HG02571 (cell line): ENCODE measurements around the gene CAMK2D.

ENCODE experiments used
- ATAC-seq: cut with Tn5 transposase; IDR thresholded peaks from one replicate; pipeline ENCODE4 v1.9.1; 2021; ENCODE audit warnings: mild to moderate bottlenecking, moderate library complexity; ENCODE audit not compliant: unreplicated experiment

The CAMK2D gene

DNA sequence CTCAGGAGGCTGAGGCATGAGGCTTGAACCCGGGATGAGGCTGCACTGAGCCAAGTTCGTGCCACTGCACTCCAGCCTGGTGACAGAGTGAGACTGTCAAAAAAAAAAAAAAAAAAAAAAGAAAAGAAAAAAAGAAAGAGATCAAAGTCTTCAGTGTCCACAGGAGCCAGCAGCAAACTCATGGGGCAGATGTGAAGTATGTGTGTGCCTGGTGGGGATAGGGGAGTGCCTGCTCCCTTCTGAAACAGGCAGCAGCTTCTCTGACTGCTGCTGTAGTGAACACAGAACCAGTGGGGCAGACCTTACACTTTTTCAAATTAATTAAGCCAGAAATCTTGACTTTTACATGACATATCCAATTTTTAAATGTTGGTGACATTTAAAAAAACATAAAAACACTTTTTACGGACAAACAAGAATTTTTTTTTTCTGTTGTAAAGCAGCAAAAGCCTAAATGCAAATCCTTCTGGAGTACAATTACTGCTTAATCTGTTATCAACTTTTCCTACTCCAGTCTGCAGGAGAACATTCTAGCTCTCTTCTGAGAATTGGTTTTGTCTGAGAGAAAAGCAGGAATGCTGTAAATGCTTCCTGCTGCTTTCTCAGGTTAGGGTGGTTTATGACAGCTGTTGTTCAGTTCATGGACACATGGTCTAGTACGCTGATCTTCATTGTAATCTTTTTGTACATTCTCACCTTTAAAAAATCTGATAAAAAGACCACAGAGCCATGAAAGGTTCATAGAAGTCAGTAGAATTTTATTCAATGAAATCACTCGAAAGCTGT, 311.1 kb downstream of the CAMK2D start:
- no peak for ATAC-seq

DNA sequence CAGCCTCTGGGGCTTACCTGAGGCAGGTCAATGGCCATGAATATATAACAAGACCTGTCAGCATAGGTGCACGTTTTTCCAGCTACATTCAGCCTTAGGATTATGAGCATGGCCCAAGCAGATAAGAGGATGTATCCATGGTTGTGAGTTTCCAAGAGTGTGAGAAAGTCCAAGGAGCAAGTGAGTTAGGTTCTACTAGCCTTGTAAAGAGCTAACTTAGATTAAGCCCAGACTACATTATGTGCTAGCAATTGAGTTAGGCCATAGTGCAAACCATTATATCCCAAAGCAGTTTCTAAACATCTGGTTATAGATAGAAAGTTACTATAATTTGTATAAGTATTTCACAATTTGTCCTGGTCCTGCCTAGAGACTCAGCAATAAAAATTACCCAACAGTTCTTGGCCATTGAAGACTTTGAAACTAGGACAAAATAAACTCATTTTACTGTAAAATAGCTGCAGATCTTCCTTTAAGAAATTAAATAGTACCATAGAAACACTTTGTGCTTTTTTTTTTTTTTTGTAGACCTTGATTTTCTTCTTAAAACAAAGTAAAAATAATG, 312.0 kb downstream of the CAMK2D start:
- no peak for ATAC-seq

GRCh38 chr4:113447769-113448168, 313.8 kb downstream of the CAMK2D start:
- ATAC-seq, result no peak

DNA sequence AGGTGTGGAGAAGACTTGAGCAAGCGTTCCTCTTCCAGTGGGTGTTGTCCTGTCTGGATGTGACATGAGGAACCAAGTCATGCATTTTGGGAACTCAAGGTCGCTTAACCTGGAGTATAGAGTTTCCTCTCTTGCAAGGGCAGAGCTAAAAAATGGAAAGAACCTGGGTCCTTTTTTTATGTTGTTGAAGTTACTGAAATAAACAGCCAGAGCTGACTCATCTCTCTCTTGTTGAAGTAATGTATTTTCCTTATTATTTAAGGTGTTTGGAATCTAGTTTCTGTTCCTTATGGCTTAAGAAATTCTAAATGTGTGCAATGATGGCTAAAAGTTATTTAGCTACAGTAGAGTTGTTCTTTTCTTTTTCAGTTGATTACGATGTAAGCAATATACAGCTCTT, 314.5 kb downstream of the CAMK2D start:
- no peak for ATAC-seq

DNA sequence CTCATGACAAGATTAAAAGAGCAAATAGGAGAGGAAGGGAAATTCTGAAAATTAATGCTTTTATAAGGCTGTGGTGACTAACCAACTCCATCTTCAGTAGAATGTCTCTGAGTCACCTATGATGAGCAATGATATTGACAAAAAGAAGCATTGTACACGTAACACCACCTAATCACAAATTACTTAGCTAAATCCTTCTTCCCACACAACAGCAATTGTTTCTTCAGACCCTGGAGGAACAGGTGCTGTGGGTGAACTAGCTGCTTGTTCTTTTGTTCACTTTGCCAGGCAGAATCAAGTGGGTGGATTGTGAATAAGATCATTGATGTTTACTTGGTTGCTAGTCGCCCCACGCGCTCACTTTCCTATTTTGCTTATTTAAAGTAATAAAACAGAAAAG, 315.5 kb downstream of the CAMK2D start:
- ATAC-seq, result no peak

DNA sequence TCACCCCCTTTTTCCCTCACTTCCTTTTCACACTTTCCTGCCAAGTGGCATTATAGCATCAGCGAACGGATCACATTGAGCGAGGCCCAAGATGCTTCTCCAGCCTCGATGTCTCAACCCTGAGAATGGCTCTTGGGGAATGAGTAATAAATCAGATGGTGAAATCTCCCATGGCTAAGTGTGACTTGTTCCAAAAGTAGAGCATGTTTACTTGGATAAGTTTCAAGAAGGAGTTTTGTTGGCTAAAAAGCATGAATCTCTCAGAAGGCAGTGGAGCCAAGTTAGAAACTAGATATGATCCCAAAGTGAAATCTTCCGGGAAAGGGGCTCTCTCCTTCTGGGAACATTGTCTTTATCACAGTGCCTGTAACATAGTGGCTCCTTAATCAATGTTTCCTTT, 316.3 kb downstream of the CAMK2D start:
- no peak for ATAC-seq

- ATAC-seq, result no peak
These were observed 317.2 kb downstream of the CAMK2D start for GRCh38 chr4:113444386-113444785.

DNA sequence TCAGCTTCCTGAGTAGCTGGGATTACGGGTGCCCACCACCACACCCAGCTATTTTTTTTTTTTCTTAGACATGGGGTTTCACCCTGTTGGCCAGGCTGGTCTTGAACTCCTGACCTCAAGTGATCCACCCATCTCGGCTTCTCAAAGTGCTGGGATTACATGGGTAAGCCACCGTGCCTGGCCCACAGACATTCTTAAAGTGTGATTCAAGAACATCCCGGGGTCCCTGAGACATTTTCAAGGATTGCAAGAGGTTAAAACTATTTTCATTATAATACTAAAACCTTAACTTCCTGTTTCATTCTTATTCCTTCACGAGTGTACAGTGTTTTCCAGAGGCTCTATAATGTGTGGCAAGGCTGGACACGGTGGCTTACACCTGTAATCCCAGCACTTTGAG, 318.7 kb downstream of the CAMK2D start:
- ATAC-seq, result no peak

- ATAC-seq, result no peak
These were observed 321.2 kb downstream of the CAMK2D start for GRCh38 chr4:113440371-113440770.

DNA sequence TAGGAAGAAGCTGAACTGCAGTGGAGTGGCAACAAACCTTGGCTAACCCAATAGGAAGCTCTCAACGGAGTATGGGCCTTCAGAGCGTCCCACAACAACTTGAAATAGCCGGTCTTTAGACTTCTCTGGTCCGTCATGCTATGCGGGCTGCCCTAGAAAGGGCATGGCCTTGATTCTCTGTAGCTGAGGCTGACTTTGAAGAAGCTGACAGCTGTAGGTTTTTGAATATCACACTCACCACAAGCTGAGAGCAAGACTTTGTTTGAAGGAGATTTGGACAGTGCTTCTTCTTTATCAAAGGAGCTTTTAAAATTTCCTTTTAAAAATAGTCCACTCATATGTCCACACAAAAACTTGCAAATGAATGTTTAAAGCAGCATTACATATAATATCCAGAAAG, 322.9 kb downstream of the CAMK2D start:
- ATAC-seq, result no peak

- ATAC-seq, result no peak
These were observed 324.4 kb downstream of the CAMK2D start for GRCh38 chr4:113437129-113437528.

DNA sequence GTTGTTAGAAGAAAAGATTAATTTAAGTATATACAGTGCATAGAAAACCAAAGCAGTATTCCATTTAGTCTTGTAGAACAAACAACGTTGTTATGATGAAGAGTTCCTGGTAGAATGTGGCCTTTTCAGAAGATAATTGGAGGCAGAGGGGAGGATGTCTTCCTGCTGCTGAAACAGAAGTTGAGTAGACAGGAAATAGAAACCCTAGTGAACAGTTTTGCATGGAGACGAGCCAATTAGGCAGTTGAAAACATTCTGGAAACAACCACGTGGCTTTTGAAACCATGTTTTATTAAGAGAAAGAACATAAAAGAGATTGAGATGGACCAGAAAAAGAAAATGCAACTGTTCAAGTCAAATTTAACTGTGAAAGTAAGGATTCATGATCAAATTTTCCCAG, 325.2 kb downstream of the CAMK2D start:
- ATAC-seq, result no peak

DNA sequence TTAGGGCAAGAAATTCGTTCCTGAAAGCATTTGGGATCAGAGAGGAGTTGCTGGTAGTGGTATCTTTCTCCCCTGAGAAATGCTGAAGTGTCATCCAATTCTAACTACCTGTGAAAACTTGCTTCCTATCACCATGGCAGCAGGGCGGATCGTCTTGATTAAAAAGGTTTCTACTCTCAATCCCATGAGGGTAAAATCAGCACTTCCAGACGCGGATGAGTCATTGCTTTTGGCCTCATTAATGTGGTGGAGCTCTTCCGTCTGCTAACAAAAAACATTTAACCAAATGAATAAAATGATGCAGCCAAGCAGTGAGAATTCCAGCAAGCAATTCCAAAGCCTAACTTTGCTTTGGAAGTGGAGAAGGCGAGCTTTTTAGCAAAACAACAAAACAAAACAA, 325.6 kb downstream of the CAMK2D start:
- ATAC-seq, result no peak

DNA sequence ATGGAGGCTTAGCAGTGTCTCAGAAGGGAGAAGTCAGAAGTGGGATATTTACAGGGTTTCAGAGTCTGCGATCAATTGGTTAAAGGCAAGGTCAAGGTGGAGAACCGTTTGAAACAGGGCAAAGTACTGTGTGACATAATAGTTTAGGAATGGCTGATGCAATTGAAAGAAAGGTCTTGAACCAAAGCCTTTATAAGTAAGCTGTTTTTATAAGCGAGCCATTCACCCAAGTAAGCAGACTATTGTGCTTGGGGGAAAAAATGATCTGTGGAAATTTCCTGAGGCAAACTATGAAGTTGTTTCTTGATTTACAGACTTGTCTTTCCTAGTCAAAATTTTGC, 327.3 kb downstream of the CAMK2D start:
- ATAC-seq, result no peak

- ATAC-seq, result no peak
These were observed 327.8 kb downstream of the CAMK2D start for GRCh38 chr4:113433536-113434246.

DNA sequence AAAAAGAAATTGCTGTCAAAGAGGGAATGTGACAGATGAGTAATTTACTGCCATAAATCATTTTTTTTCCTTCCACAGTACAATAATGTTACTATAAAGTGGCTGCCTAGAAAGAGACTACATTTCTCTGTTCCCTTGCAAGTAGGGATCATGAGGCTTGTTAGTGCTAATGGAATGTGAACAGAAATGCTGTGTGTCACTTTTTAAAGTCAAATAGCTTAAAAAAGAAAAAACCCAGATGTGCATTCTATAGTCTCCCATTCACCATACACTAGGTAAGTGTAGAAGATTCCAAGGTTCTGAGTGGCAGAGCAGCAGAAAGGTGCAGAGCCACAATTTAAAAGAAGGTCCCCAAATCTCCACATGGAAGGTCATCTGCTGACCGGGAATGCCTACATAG, 328.4 kb downstream of the CAMK2D start:
- ATAC-seq, result no peak

DNA sequence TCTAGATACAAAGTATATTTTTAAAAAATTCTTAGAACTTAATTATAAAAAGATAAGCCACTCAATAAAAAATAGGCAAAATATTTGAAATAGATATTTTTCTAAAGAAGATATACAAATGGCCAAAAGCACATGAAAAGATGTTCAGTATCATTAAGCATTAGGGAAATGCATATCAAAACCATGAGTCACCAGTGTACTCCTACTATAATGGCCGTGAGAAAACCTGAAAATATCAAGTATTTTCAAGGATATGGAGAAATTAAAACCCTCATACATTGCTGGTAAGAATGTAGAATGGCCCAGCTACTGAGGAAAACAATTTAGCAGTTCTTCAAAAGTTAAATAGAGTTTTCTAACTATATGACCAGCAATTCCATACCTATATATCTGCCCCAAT, 337.9 kb downstream of the CAMK2D start:
- no peak for ATAC-seq

DNA sequence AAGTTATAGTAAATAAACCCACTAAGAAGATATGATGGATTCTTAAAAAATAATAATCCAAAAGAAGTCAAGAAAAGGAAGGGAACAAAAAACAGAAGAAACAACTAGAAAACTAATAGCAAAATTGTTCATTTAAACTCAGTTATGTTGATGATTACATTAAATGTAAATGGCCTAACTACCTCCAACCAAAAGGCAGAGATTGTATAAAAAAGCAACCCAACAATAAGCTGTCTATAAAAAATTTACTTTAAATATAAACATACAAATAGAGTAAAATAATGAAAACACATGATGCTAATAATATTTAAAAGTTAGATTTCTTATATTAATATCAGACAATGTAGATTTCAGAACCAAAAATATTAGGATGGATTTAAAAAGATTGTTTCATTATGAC, 340.6 kb downstream of the CAMK2D start:
- ATAC-seq, result no peak

GRCh38 chr4:113419631-113420030, 341.9 kb downstream of the CAMK2D start:
- no peak for ATAC-seq

DNA sequence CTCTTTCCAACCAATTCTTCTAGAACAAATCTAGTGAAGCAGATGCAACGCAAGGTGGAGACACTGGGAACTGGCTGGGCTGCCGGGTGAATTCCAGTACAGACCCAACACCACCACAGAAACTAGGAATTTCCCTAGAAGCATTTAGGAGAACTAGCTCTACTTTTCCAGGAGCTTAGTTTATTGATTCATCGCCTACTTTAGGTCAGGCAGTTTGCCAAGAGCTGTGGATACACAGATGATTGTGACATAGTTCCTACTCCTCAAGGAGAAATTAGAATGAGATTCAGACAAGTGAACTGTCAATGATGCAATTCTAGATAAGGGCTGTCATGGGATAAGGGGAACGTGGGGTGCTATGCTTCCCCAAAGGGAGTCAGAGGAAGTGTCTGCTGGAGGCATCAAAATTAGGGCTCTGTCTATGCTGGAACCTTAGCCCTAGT, 350.0 kb downstream of the CAMK2D start:
- no peak for ATAC-seq

DNA sequence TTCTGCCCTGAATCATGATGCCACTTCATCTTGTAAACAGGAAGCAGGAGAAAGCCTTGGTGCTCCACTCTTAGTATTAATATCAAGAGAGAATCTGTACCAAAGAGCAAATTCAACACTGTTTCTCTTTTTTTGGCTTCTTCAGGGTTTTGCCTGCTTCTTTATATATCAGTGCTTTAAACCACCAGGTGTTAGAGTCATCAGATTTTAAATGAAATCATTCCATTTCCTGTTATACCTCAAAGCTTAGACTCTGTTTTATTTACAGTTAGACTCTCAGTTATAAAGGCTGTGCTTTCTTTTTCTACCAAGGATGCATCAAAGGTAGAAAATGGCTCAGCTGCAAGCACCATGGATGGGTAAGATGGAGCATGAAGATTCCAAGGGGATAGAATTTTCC, 350.9 kb downstream of the CAMK2D start:
- ATAC-seq, result no peak

- ATAC-seq, result no peak
These were observed 352.4 kb downstream of the CAMK2D start for GRCh38 chr4:113409181-113409580.
